Mammary microvascular endothelial cell (primary cell): ENCODE measurements around the gene STK39. TPM values are rescaled to one million over a fixed set of nuclear protein-coding genes. Genes with fewer than 3 reads are reported as not detected.

Experiments
- total RNA-seq: library from RNA; depleted of rRNA; stranded (reverse); fragments of >200 nt; gene quantifications from 2 replicates; pipeline ENCODE4 v1.2.3, GENCODE V29; 2015

STK39 gene
- 10.0 and 13.6 TPM in 2 replicates for total RNA-seq

DNA sequence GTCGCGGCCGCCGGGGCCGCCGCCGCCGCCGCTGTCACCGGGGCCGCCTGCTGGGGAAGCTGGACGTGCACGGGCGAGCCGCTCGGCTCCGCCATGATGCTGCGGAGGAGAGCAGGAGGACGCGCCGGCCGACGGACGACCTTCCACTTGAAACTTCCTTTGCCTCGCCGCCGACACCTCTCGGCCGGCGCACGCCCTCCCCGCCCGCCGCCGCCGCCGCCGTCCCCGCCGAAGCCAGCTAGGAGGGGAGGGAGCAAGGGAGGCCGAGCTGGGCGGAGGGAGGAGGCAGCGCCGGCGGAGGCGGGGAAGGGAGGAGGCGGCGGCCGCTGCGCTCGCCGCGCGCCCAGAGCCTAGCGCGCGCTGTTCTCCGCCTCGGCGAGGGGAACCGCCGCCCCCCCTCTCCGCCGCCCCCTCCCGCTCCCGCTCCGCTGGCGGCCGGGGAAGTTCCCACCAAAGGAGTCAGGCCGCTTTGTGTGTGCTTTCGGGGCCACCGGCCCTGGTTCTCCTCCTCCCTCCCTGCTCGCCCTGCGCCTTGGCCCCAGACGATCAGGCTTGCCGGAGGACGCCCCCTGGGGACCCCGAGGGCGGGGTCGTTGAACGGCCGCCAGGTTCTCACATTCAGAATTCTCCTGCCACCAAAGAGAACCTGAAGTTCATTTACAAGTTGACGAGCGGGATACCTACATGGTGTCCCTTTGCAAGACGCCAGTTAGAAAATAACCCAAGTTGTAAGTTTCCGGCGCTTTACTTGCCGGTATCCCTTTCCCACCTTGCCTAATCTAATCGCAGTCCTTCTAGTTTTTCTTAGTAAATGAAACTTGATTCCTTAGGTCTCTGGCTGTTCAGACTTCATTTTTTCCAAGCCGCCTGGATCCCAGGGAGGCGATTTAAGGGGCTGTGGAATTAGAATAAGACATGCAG lies at the start of gene STK39:
Gene STK39, minus strand, starts transcription at position 255 of the 921 bp plus-strand sequence. Its CDS starts 160 bp downstream, at position 95.

Other genes with a start within 250 kb of the STK39 start
- gene CERS6, start 208.7 kb upstream of the STK39 start, total RNA-seq, result 6.5 and 6.8 TPM in 2 replicates